ENCODE measurements around the gene PLPPR1. TPM values are rescaled to one million over a fixed set of nuclear protein-coding genes. Genes with fewer than 3 reads are reported as not detected.

Gene PLPPR1
- total and polyA plus RNA-seq, 2 of the 13 experiments (the other 11 are each of a cell fraction or from before 2014, with no cell fraction given): 16.0 to 84.7 TPM

GRCh38 chr9:101324245-101324804 lies 295.8 kb downstream of the PLPPR1 start (continued):
- TF ChIP-seq PREB (CRISPR knock-in tag; IDR thresholded peaks at IDR 0.05): no peak
- no peak for TF ChIP-seq SMAD1 (CRISPR knock-in tag; IDR thresholded peaks at IDR 0.05; ENCODE audit: borderline replicate concordance, low read depth)
- no peak for TF ChIP-seq GABPB1 (CRISPR knock-in tag; IDR thresholded peaks at IDR 0.05)
- no peak for TF ChIP-seq ZBTB43 (CRISPR knock-in tag; conservative IDR thresholded peaks at IDR 0.05)
- no peak for TF ChIP-seq ZNF343 (CRISPR knock-in tag; IDR thresholded peaks at IDR 0.05)
- TF ChIP-seq YY1 (IDR thresholded peaks at IDR 0.05; ENCODE audit: insufficient read depth, insufficient replicate concordance, low read depth, low read length): peak; percentile 25
- TF ChIP-seq RNF219 (CRISPR knock-in tag; IDR thresholded peaks at IDR 0.05): no peak
- TF ChIP-seq RNF2 (conservative IDR thresholded peaks at IDR 0.05; ENCODE audit: low read depth): no peak
- no peak for TF ChIP-seq ZNF460 (CRISPR knock-in tag; IDR thresholded peaks at IDR 0.05; ENCODE audit: borderline replicate concordance)
- no peak for TF ChIP-seq ZSCAN21 (CRISPR knock-in tag; IDR thresholded peaks at IDR 0.05; ENCODE audit: borderline replicate concordance)
- no peak for TF ChIP-seq HIC2 (CRISPR knock-in tag; IDR thresholded peaks at IDR 0.05; ENCODE audit: low read depth)
- no peak for TF ChIP-seq KDM2A (CRISPR knock-in tag; IDR thresholded peaks at IDR 0.05; ENCODE audit: borderline replicate concordance, low read depth)
- no peak for TF ChIP-seq UBTF (CRISPR knock-in tag; IDR thresholded peaks at IDR 0.05)
- no peak for TF ChIP-seq ZNF556 (CRISPR knock-in tag; IDR thresholded peaks at IDR 0.05; ENCODE audit: borderline replicate concordance)
- TF ChIP-seq ZNF777 (CRISPR knock-in tag; IDR thresholded peaks at IDR 0.05): no peak
- TF ChIP-seq HMGXB4 (CRISPR knock-in tag; IDR thresholded peaks at IDR 0.05; ENCODE audit: borderline replicate concordance in 1 of 2, low read depth in 1 of 2): 0 out of 4 replicates have a peak, but pooled peaks of 1 of the 2 experiments have one; percentile 4
